Immature natural killer cell (primary cell): Measurements from ENCODE around the gene BPIFB2. TPM values are rescaled to one million over a fixed set of nuclear protein-coding genes. Genes with fewer than 3 reads are reported as not detected.

Source experiments
- DNase-seq, 3 donors: peaks; one replicate each; pipeline ENCODE4 v3.0.0; 2022; ENCODE audit warnings: mixed read lengths in 1 of 3
- H3K27ac Mint-ChIP-seq, 6 donors: one replicate each; pipeline ENCODE4 v1.8.0; 2020; ENCODE audit warnings: mixed read lengths in 6 of 6, mild to moderate bottlenecking in 5 of 6, inconsistent platforms in 4 of 6, moderate library complexity in 3 of 6
- H3K27me3 Mint-ChIP-seq, 3 donors: one replicate each; pipeline ENCODE4 v1.8.0; 2020 to 2021; ENCODE audit warnings: low read depth in 3 of 3, mild to moderate bottlenecking in 3 of 3, mixed read lengths in 3 of 3, moderate library complexity in 3 of 3, inconsistent platforms in 1 of 3
- H3K36me3 Mint-ChIP-seq, 3 donors: one replicate each; pipeline ENCODE4 v1.8.0; 2020; ENCODE audit warnings: mixed read lengths in 3 of 3, inconsistent platforms in 2 of 3, mild to moderate bottlenecking in 2 of 3
- H3K4me1 Mint-ChIP-seq, 2 donors: one replicate each; pipeline ENCODE4 v1.8.0; 2020; ENCODE audit warnings: inconsistent platforms in 2 of 2, mild to moderate bottlenecking in 2 of 2, mixed read lengths in 2 of 2, moderate library complexity in 1 of 2
- H3K4me3 Mint-ChIP-seq, 5 donors: one replicate each; pipeline ENCODE4 v1.8.0; 2020; ENCODE audit warnings: mild to moderate bottlenecking in 5 of 5, mixed read lengths in 5 of 5, inconsistent platforms in 3 of 5, moderate library complexity in 3 of 5
- H3K9me3 Mint-ChIP-seq, 6 donors: one replicate each; pipeline ENCODE4 v1.8.0; 2020; ENCODE audit warnings: mild to moderate bottlenecking in 6 of 6, mixed read lengths in 6 of 6, inconsistent platforms in 4 of 6, moderate library complexity in 3 of 6
- polyA plus RNA-seq, 3 donors: library from polyadenylated mRNA; unstranded; fragments of 300-500 nt; fragmentation: Illumina TruSeq; gene quantifications; one replicate each; pipeline ENCODE4 v1.2.3, GENCODE V29; 2021

The BPIFB2 gene
- polyA plus RNA-seq, 3 donors from 2014 or later, result not detected

DNA sequence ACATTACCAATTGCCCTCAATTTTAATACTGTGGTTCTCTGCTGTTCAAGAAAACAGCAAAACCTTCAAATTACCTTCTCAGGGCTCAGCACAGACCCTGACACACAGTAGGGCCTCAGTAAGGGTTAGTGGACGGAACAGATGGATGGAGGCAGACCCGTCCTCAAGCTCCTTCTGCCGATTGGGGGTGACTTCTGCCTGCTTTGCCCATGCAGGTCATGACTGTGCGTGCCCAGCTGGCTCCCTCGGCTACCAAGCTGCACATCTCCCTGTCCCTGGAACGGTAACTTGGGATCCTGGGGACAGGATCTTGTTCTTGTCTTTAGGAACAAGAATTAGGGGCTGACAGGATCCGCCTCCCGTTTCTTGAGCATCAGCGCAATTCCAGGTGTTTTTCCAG lies 62.2 kb downstream of the BPIFB2 start:
- Mint-ChIP-seq H3K4me3 (no peak overlapping the region), H3K36me3 (no peaks in the 10 kb centered on the region), H3K4me1 (no peaks in the 10 kb centered on the region), H3K9me3 (no peaks in the 10 kb centered on the region), H3K27ac (no peak overlapping the region), H3K27me3 (peaks cover 0 to 12% (median 2%) of the 10 kb centered on the region in 3 donors)
- DNase-seq, result no peak

DNA sequence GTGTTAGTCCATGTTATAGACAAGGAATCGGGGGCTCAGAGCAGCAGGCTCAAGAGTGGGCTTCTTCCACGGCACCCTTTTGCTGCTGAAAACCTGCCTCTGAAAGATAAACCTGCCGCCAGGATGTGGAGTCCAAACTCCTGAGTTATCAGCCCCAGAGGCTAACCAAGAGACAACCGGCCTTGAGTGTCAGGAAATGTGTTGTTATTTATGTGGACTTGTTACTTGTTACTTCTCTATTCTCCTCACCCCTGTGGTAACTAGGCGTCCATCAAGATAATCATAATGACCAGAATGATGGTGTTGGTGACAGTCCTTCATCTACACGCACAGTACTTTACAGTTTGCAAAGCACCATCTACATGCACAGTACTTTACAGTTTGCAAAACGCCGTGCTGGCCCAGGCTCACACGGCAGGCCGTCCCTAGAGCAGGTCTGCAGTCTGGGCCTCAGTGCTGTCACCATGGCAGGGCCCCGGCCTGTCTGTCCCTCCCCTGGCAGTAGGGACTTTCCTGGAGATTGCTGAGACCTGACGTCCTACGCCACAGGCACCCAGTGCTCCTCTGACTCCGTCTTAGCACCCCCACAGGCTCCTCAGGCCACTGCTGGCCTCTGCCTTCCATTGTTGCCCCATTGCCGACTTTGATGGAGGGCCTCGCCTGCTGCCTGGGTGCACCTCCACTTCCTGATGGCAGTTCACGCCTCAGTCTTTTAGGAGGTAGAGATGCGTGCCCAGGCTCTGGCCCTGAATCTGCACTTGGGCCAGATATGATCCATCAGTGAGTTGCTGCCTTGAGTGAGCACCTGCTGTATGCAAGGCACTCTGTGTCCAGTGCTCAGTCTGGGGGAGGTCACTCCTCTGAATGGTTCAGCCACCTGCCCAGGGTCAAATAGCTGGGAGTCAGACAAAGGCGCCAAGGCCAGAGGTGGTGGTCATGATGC lies 62.9 kb downstream of the BPIFB2 start:
- peaks cover 0 to 14% (median 2%) of the 10 kb centered on the region in 3 donors for H3K27me3 Mint-ChIP-seq
- no peaks in the 10 kb centered on the region for H3K36me3 Mint-ChIP-seq
- H3K9me3 Mint-ChIP-seq, result no peaks in the 10 kb centered on the region
- no peak overlapping the region for H3K4me3 Mint-ChIP-seq
- no peak overlapping the region for H3K27ac Mint-ChIP-seq
- H3K4me1 Mint-ChIP-seq, result no peaks in the 10 kb centered on the region
- DNase-seq, result no peak

DNA sequence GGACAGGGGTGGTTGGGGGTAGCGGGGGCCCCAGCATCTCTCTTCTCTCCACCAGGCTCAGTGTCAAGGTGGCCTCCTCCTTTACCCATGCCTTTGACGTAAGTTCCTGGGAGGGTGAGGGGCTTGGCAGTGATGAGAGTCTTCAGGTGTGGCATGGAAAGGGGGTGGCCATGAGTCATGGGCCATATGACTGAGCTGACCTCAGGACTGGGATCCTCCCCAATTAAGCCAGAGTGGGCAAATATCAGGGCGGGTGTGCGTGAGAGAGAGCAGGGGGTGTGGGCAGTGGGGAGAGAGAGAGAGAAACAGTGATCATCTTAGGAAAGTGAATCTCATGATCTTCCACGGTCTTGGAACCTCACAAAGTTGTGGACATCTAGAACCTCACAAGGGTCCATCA lies 63.7 kb downstream of the BPIFB2 start:
- H3K27me3 Mint-ChIP-seq, result peaks cover 0 to 14% (median 0%) of the 10 kb centered on the region in 3 donors
- no peaks in the 10 kb centered on the region for H3K9me3 Mint-ChIP-seq
- H3K27ac Mint-ChIP-seq, result no peak overlapping the region
- H3K4me1 Mint-ChIP-seq, result no peaks in the 10 kb centered on the region
- no peak overlapping the region for H3K4me3 Mint-ChIP-seq
- DNase-seq, result no peak
- no peaks in the 10 kb centered on the region for H3K36me3 Mint-ChIP-seq

DNA sequence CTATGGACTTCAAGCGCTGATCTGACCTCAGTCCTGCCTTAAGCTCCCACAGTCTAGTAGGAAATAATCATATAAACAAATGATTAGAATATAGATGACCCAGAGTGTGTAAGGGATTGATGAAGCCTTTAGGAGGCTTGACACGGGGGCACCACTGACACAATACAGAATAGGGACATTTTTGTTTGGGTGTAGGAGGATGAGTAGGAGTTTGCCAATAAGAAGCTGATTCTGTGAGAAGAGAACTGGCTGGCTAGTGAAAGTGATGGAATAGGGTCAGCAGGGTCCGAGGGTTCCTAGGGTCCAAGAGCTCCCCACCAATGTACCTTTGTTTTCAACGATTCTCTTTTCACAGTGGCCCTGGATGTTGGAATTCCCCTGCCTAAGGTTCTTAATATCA lies 64.9 kb downstream of the BPIFB2 start:
- no peak for DNase-seq
- Mint-ChIP-seq H3K27me3 (peaks cover 0 to 14% (median 0%) of the 10 kb centered on the region in 3 donors), H3K4me3 (no peak overlapping the region), H3K9me3 (no peaks in the 10 kb centered on the region), H3K4me1 (no peaks in the 10 kb centered on the region), H3K27ac (no peak overlapping the region), H3K36me3 (no peaks in the 10 kb centered on the region)

DNA sequence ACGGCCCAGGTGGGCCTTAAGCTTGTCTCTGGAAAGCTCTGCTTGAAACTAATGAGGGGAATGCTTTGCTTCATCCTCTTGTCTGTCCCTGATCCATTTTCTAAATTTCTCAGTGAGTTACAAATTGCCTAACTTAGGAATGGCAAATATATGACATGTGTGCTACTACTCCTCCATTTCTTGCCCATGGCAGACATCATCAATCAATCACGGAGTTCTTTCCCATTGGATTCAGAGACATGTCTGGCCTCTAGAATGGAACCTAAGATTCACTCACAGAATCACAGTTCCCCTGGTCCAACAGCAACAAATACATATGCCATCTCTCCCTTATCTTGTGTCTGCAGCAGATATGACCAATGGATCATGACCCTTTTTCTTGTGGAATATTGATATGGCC lies 65.3 kb downstream of the BPIFB2 start:
- DNase-seq, result no peak
- Mint-ChIP-seq H3K36me3 (no peaks in the 10 kb centered on the region), H3K4me3 (no peak overlapping the region), H3K4me1 (no peaks in the 10 kb centered on the region), H3K9me3 (no peaks in the 10 kb centered on the region), H3K27me3 (peaks cover 0 to 12% (median 0%) of the 10 kb centered on the region in 3 donors), H3K27ac (no peak overlapping the region)

Other genes with a start within 250 kb of the BPIFB2 start
- gene DNMT3B, start 245.3 kb upstream of the BPIFB2 start, polyA plus RNA-seq, result under 1 TPM; 0.16 to 0.85 (median 0.32) TPM
- 100 to 1,000 TPM; 137 to 218 (median 150) TPM for gene MAPRE1, start 187.8 kb upstream of the BPIFB2 start, polyA plus RNA-seq
- under 1 TPM in 1 of 3 donors, not detected in 2; 0.20 TPM for gene EFCAB8, start 148.8 kb upstream of the BPIFB2 start, polyA plus RNA-seq
- gene SUN5, start 3.3 kb upstream of the BPIFB2 start, polyA plus RNA-seq, result not detected
- not detected for gene BPIFB6, start 23.9 kb downstream of the BPIFB2 start, polyA plus RNA-seq
- not detected for gene BPIFB3, start 46.2 kb downstream of the BPIFB2 start, polyA plus RNA-seq
- gene BPIFB4, start 71.9 kb downstream of the BPIFB2 start, polyA plus RNA-seq, result not detected
- gene BPIFA2, start 160.5 kb downstream of the BPIFB2 start, polyA plus RNA-seq, result not detected
- gene BPIFA3, start 209.6 kb downstream of the BPIFB2 start, polyA plus RNA-seq, result not detected
- gene BPIFA1, start 228.3 kb downstream of the BPIFB2 start, polyA plus RNA-seq, result not detected